GM21367 (cell line): ENCODE data around the gene DUSP16.
A peak's percentile ranks its signal among the peaks of the same experiment; 100 is the strongest.

ENCODE experiments used
- ATAC-seq: cut with Tn5 transposase; IDR thresholded peaks from one replicate; pipeline ENCODE4 v1.9.1; 2021; ENCODE audit not compliant: unreplicated experiment

Gene DUSP16

DNA sequence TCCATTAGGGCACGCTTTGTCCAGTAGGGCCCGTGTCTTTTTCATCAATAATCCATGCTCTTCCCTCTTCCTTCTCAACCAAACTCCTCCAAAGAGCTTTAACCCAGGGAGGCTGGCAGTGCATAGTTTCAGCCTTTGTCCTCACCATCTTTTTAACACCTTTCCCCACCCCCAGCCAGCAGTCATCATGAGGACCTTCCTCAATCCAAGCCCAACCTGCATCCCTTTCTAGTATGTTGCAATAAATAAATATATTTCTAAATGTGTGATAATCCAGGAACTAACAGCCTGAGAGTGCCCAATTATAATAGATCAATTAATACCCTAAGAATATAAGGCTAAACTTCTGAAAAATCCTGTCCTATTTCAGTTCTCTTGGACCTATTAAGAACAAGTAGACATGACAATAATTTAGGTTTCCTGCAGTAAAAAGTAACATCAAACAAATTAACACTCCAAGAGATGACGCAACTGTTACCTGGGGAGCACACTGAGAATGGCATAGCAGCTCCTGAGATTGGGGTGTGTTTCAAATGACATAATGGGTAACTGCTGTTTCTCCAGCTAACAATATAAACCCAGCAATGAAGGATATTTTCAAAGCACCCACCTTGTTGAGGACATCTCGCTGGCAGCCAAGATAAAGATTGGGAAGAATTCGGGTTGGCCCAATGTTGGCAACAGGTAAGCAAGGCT, 62.6 kb downstream of the DUSP16 start:
- ATAC-seq: no peak

DNA sequence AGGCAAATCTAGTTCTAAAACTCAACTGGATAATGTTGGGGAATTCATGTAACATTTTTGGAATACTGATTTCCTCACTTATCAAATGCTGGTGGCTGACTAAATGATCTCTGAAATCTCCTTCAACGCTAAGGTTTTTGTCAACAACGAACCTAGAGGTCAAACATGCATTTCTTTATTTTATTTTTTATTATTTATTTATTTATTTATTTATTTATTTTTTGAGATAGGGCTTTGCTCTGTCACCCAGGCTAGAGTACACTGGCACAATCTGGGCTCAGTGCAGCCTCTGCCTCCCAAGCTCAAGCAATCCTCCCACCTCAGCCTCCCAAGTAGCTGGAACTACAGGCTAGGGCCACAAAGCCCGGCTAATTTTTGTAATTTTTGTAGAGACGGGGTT, 64.5 kb downstream of the DUSP16 start:
- no peak for ATAC-seq

DNA sequence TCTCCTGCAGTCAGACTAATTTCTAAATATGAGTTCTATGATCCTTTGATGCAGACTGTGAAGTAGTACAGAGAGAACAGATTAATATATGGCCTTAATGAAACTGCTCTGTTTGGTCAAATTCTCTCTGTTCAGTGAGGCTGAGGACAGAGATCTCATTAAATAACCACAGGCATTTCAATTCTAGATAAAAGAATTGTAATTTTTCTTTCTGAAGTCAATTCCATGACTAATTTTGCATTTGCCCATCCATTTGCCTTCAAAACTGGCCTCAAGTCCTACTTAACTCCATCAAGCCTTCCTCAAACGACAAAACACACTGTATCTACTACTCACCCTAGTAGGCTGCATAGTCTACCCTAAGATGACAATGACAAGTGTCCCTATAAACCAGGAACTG, 67.1 kb downstream of the DUSP16 start:
- ATAC-seq: no peak

DNA sequence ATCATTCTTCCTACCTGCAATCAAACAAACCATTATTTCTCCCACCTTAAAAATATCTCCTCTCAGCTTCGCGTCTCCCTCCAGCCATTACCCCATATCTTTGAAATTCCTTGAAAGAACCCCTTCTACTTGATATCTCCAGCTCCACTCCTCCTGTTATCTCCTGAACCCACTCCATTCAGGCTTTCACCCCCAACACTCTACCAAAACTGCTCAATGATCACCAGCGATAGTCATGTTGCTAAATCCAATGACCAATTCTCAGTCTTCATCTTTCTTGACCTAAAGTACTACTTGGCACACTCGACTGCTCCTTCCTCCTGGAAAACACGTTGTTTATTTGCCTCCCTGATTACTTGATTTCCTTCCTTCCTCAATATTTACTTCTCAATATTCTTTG, 70.1 kb downstream of the DUSP16 start:
- ATAC-seq: no peak

DNA sequence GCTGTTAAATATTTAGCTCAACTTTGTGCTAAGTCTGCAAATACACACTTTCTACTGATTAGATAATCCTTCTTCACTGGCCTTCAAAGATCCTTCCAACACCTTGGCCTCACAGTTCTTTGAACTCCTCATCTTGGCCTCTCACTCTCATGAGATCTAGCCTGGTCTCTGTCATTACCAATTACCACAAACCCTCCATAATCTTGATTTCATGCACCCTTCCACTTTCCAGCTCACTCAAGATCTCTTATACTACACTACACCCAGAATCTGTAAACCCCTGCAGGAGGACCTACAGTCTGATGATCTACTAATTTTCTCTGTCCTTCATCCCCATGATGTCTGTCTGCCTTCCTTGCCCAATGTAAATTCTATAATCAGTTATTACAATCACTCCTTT, 71.1 kb downstream of the DUSP16 start:
- no peak for ATAC-seq

DNA sequence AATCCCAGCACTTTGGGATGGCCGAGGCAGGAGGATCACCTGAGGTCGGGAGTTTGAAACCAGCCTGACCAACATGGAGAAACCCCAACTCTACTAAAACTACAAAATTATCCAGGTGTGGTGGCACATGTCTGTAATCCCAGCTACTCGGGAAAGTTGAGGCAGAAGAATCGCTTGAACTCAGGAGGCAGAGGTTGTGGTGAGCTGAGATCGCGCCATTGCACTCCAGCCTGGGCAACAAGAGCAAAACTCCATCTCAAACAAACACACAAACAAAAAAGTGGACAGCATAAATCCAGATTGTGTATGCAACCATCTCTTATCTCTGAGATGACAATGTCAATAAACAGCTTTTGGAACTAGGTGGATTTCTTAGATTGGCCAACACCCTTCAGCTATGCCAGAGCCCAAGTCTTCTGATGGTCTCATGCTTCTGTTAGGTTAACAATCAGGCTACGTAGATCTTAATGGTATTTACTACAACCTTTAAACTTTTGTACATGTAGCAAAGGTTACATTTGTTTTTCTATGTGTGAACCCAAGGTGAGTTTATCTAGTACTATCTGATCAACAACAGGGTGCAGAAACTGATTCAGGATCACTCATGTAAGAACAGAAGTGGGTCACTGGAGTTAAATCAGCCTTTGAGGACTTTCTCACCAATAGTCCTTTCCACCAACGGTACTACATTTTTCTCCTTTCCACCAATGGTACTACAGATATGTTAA, 73.7 kb downstream of the DUSP16 start:
- ATAC-seq: no peak

DNA sequence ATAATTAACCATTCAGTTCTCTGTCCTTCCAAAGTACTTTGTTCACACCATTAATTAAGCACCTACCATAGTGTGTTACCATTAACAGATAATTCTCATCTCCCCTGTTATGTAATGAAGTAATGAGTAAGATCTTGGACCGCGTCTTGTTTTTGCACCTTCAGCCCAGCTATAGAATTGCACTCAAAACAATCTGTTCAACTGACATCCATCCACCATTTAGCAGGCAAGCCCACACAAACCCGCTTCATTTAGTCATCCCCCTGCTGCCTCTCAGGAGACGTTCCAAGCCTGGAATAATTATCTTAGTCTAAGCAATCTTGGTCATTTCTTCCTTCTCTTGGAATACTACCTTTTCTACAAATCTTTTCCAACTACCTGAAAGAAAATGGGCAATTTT, 74.4 kb downstream of the DUSP16 start:
- no peak for ATAC-seq

DNA sequence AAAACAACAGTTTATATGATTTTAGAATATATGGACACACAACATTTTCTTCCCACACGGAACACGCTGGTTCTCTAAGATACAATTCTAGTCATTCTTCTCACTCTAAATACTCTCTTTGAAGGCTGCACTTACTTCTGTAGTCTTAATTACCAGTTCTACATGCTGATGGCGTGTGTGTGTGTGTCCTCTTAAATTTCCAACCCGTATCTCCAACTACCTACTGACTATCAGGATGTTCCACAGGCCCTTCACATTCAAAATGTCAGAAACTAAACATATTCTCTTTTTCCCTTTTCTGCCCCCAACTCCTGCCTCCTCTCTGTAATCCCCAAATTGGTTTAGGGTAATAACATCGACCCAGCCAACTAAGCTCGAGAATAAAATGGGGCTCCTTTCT, 75.2 kb downstream of the DUSP16 start:
- ATAC-seq: no peak

DNA sequence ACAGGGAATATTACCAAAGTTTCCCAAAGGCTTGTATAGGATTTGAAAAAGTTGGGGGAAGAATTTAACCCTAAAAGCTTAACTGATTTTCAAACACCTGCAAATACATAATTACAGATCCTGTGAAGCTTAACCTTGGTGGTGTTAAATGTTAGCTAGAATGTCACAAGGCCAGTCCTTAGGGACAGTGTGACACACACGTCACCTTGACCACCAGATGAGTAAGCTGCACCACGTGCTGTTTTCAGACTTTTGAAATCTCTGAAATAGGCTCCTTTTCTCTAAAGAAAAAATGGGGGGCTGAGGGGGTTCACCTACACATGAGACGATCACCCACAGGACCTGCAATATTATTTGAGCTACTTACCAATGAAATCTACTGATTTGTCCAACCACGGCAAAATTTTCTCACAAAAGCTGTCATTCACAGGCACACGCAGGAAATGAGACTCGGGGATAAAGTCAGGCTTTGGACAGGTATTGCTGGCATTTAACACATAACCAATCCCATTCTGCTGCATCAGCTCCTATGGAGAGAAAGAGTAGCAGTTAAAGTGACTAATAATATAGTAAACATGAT, 75.9 kb downstream of the DUSP16 start:
- peak; percentile 69 for ATAC-seq

DNA sequence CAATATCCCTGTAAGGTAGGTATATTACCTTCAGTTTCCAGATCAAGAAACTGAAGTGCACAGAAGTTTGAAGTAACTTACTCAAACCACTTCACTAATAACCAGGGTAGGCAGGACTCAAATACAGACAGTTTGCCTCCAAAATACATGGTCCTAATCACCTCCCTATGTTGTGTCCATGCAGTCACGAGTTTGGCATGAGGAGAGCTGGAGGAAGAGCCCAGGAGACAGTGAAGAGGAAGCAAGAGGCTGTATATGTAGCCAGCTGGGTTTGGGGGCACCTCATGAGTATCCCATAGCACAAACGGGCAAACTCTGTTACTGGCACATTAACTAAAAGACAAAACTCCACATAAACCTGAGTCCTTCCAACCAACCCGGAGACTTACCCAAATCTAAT, 79.2 kb downstream of the DUSP16 start:
- ATAC-seq: no peak

DNA sequence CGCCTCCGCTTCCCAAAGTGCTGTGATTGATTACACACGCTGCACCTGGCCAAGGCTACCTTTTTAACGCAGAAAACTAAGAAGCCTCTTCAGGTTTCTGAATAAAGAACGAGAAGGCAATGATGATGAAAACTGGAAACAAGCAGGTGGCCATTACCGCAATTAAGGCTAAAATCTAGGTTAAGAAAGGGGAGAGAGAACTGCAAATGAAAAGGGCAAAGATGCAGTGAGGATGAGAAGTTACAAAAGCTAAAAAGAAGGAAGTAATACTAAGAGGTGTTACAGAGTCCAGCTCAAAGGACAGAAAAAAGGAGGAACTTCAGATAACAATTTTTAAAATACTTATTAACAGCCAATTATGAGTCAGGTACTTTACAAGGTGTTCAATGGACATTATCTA, 79.7 kb downstream of the DUSP16 start:
- ATAC-seq: no peak

DNA sequence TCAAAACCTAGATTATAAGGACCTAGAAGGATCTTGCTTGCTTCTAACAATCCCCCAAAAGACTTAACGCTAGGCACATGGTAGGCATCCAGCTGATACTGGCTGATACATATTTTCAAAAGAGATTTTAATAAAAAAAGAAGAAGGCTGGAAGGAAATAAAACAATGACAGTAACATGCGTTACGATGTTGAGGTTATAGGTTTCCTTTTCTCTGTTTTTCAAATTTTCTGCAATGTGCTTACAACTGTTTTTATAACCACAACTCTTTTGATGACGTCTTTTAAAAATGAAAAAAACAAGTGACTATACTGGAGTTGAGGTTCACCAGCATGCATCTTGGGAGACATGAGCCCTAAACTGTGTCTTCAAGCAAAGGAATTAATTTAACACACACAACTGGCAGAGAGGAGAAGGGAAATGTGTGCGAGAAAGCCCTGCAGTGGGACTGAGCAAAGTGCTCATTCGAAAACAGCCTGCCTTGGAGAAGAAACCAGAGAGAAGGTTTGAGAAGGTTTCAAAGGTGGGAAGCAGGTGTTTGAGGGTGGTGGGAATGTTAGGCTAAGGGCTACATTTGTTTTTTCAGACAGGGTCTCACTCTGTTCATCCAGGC, 80.4 kb downstream of the DUSP16 start:
- no peak for ATAC-seq

DNA sequence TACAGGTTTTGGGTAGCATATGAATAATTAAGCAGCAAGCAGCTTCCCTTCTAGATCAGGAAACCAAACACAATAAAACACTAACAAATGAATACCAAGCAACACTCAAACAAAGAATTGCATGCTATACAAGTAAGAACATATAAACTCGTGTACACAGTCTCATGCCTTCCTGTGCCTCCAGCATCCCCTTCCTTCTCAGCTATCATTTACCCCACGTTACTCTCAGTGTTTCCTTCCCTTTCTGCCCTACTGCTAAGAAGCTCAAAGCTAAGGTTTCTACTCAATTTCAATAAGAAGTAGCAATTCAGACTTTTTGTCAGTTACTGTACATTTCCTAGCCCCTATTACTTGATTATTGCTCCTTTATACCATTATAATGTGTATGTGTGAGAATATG, 81.0 kb downstream of the DUSP16 start:
- no peak for ATAC-seq

DNA sequence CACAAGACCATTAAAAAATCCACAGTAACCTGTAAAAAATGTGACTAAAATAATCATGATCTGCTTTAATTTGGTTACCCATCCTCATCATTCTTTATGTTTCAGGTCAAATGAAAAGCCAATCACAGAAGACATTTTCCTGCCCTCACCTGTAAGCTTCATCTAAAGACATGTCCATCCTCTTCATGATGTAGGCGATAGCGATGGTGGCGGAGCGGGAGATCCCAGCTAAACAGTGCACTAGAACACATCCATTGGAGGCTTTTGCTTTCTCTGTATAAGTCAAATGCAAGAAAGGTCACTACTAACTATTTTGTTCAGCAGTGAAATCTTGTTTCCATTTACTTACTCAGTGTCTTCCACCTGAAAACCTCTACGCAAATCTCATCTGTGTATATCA, 82.6 kb downstream of the DUSP16 start:
- no peak for ATAC-seq

DNA sequence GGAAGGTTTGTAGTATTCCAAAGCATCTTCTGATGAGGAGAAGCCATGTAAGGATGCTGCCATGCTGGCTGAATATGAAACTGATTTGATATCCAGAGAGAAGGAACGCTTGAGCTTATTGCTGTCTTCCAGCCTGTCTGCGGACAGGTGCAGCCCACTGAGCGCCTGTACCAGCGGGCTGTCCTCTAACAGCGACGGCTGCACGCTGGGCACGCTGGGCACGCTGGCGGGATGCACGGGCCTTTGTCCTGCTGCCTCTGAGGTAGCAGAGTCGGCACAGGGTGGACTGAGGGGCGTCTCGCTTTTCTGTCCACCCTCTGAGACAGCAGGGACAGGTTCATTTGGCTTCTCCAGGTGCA, 85.2 kb downstream of the DUSP16 start:
- no peak for ATAC-seq

DNA sequence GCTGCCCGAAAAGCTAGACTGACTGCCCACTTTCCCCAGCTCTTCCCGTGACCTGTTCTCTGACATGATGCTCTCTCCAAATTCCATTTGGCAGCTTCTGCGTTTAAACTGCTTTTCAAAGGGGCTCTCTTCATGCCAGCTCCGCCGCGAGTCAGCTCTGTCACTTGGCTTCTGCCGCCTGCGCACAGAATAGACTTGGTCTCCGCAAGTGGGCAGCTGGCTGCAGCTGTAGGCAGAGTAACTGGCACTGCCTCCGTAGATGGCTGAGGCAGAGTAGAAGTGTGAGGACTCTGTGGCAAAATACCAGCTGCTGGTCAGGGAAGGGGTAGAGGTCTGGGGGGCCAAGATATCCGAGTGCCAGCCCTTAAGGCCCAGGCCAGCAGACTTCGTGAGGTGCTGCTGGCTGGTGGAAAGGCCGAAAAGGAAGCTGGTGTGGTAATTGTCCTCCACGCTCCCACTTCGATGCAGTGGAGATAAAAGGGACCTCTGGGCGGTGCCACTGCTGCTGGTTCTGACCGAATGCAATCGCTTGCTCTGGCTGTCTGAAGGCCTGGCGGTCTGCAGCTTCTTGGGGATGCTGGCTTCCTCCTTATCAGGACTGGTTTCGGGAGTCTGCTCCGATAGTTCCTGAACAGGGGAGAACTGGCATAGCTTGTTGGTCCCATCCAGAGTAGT, 85.7 kb downstream of the DUSP16 start:
- no peak for ATAC-seq

DNA sequence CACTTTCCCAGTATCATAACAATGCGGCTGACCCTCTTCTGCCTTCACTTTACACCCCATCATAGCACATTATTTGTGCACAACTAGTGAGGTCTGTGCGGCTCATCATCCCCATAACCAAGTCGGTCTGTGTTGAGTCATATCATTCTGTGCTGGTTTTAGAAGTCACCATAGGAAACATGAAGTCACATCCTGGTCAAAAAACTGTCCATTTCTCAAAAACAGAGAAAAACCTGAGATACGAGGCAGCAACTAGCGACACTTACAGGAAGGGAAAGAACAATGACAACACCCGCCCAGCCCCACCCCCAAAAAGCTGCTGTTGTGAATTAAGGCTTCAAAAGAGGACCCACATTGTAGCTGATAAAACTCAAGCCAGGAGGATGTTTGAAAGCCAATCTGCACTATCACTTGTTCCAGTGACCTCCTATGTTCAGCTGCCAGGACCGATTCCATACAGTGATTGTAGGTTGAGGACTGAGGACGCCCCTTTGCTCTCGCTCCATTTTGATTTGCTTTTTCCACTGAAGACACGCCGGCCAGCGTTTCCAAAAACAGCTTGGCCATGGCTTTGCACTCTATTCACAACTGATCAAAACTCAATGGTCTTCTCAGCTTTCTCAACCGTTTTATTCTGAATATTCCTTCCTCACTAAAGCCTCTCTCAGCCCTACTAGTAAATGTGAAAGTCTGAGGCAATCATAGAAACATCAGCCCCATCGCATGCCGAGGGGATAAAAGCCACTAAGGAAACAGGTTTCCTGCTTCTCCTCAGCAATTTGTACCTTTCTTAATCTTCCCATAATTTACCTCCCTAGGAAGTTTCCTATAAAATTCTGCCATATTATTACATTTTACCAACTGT, 87.5 kb downstream of the DUSP16 start:
- peak; percentile 74 for ATAC-seq

DNA sequence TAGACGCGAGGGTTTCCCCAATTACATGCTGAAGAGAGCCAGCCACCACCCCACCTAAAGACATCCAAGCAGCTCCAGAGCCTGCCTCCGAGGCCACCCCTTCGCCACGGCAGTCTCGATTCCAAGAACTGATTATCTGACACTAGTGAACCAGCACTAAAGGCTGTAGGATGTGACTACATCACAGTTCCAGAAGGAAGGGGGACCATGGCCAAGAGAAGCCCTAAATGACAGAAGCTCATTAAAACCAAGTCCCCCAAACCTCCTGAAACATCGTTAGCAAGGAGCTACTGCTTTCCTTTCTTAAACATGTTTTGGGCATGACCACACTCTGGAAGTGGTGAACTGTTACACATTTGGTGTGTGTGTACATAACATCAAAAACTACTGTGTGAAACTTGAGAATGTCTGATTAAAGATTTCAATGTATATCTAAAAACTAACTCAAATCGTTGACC, 88.2 kb downstream of the DUSP16 start:
- no peak for ATAC-seq

DNA sequence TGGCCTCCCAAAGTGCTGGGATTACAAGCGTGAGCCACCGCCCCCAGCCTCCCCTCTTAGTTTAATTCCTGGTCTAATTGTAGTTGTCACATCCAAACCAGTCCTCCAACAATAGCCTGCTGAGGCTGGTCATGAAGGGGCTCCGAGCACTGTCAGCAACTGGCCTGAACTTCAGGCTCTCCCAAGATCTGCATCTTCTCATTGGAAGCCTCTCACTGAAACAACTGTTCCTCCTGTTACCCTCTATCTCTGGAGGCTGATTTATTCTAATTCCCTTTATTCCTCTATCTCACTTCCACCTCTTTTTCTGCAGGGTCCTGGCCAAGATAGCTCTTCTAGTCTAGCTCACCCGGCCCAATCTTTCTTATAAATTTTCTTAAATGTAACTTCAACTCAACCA, 89.4 kb downstream of the DUSP16 start:
- ATAC-seq: no peak
